Suprapubic skin (tissue), 4 donors: ENCODE results near the gene LHFPL6.

Experiments used
- EP300 ChIP-seq: sonication (generic); formaldehyde crosslinking; IDR thresholded peaks from one replicate; pipeline ENCODE4 v1.6.1; 2017; ENCODE audit warnings: antibody characterized with exemption
- POLR2A ChIP-seq, 2 donors: fragments of 450-650 bp; IDR thresholded peaks; one replicate each; pipeline ENCODE4 v1.6.1; 2017; ENCODE audit warnings: antibody characterized with exemption in 2 of 2, mild to moderate bottlenecking in 2 of 2, moderate library complexity in 2 of 2
- POLR2AphosphoS5 ChIP-seq, 3 donors: sonication (generic); formaldehyde crosslinking; IDR thresholded peaks; one replicate each; pipeline ENCODE4 v1.6.1; 2017; ENCODE audit warnings: antibody characterized with exemption in 3 of 3
- TF ChIP-seq, protein P1 (sequence below), 2 donors: fragments of 200-600 bp in 1 of 2; fragments of 450-650 bp in 1 of 2; sonication (generic) in 1 of 2; IDR thresholded peaks; one replicate each; pipeline ENCODE4 v1.5.1; 2016 to 2019; ENCODE audit warnings: antibody characterized with exemption in 2 of 2, mild to moderate bottlenecking in 1 of 2, moderate library complexity in 1 of 2

DNA sequence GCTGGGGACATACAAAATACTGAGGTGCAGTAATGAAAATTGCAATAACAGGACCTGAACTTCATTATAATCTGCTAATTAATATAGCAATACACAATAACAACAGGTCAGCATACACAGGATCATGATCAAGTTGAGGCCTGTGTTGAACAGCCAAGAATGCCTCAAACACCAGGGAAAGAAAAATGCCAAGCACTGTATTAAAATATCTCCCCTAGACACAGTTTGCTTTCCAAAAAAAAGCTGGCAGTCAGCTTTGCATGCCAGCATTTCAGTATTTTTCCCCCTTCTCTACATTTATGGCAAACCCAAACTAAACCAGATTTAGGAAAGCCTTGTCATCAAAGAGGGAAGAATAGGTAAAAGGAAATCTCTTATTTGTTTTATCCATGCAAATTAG, 226.9 kb downstream of the LHFPL6 start:
- no peak for TF ChIP-seq EP300
- no peak for TF ChIP-seq POLR2AphosphoS5 (IDR thresholded peaks at IDR 0.05)
- TF ChIP-seq POLR2A (IDR thresholded peaks at IDR 0.05) = no peak
- TF ChIP-seq, protein P1, sequence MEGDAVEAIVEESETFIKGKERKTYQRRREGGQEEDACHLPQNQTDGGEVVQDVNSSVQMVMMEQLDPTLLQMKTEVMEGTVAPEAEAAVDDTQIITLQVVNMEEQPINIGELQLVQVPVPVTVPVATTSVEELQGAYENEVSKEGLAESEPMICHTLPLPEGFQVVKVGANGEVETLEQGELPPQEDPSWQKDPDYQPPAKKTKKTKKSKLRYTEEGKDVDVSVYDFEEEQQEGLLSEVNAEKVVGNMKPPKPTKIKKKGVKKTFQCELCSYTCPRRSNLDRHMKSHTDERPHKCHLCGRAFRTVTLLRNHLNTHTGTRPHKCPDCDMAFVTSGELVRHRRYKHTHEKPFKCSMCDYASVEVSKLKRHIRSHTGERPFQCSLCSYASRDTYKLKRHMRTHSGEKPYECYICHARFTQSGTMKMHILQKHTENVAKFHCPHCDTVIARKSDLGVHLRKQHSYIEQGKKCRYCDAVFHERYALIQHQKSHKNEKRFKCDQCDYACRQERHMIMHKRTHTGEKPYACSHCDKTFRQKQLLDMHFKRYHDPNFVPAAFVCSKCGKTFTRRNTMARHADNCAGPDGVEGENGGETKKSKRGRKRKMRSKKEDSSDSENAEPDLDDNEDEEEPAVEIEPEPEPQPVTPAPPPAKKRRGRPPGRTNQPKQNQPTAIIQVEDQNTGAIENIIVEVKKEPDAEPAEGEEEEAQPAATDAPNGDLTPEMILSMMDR (IDR thresholded peaks at IDR 0.05) = no peak
